ENCODE results near the gene TFAP2E. TPM values are rescaled to one million over a fixed set of nuclear protein-coding genes. Genes with fewer than 3 reads are reported as not detected.
A peak's percentile ranks its signal among the peaks of the same experiment; 100 is the strongest.

The TFAP2E gene
- total RNA-seq (1 to 10 TPM in 1 of 4 donors, under 1 TPM in 3; 0.27 to 1.2 (median 0.46) TPM), polyA plus RNA-seq (1 to 10 TPM in 1 of 3 donors, not detected in 2; 1.2 TPM)

- Histone ChIP-seq H3K36me3 (no peaks in the 10 kb centered on the region), H3K4me1 (peaks cover 0 to 35% (median 32%) of the 10 kb centered on the region in 4 donors), H3K27ac (no peak within 1 kb of the TSS), H3K27me3 (peaks cover 37 to 90% (median 73%) of the 10 kb centered on the region in 3 donors), H3K9me3 (no peaks in the 10 kb centered on the region), H3K4me3 (peak within 1 kb of the TSS; percentile 14 to 45 (median 32))
- TF ChIP-seq CTCF (IDR thresholded peaks at IDR 0.05) (no peak), POLR2AphosphoS5 (IDR thresholded peaks at IDR 0.05) (peak in 1 of 4 donors; percentile 47)
- intact Hi-C loops (cut with DNase I) = no loop called here
- DNase-seq = no peak
- WGBS, 2 donors = 8 to 25% methylated on average over 95 of the region's 95 CpGs
Observed at GRCh38 chr1:35573198-35574124, at the start of gene TFAP2E. TSS of gene TFAP2E (plus strand) at chr1:35573314. CDS start at chr1:35573578, 264 bp downstream.

- Histone ChIP-seq H3K4me3 (no peak overlapping the region), H3K27me3 (no peaks in the 10 kb centered on the region), H3K9me3 (no peaks in the 10 kb centered on the region), H3K27ac (no peak overlapping the region), H3K4me1 (no peaks in the 10 kb centered on the region), H3K36me3 (no peaks in the 10 kb centered on the region)
- DNase-seq = no peak
- WGBS, 2 donors = 44 to 80% methylated on average over 2 of the region's 2 CpGs
- intact Hi-C loops (cut with DNase I) = no loop called here
- TF ChIP-seq POLR2A (IDR thresholded peaks at IDR 0.05) (no peak), EP300 (IDR thresholded peaks at IDR 0.05) (no peak), CTCF (IDR thresholded peaks at IDR 0.05) (no peak), POLR2AphosphoS5 (IDR thresholded peaks at IDR 0.05) (no peak)
Observed at GRCh38 chr1:35524106-35524505, 49.0 kb upstream of the TFAP2E start.

GRCh38 chr1:35530168-35530567 lies 42.9 kb upstream of the TFAP2E start:
- intact Hi-C loops (cut with DNase I) = no loop called here
- 78 to 79% methylated on average over 5 of the region's 5 CpGs for WGBS, 2 donors
- TF ChIP-seq EP300 (IDR thresholded peaks at IDR 0.05) = no peak
- no peak for TF ChIP-seq POLR2AphosphoS5 (IDR thresholded peaks at IDR 0.05)
- no peak for TF ChIP-seq CTCF (IDR thresholded peaks at IDR 0.05)
- TF ChIP-seq POLR2A (IDR thresholded peaks at IDR 0.05) = no peak
- H3K36me3 ChIP-seq = peaks cover 0 to 7% (median 3%) of the 10 kb centered on the region in 4 donors
- no peaks in the 10 kb centered on the region for H3K9me3 ChIP-seq
- H3K4me3 ChIP-seq = no peak overlapping the region
- H3K27me3 ChIP-seq = no peaks in the 10 kb centered on the region
- H3K27ac ChIP-seq = no peak overlapping the region
- peaks cover 0 to 22% (median 12%) of the 10 kb centered on the region in 4 donors for H3K4me1 ChIP-seq
- no peak for DNase-seq

DNA sequence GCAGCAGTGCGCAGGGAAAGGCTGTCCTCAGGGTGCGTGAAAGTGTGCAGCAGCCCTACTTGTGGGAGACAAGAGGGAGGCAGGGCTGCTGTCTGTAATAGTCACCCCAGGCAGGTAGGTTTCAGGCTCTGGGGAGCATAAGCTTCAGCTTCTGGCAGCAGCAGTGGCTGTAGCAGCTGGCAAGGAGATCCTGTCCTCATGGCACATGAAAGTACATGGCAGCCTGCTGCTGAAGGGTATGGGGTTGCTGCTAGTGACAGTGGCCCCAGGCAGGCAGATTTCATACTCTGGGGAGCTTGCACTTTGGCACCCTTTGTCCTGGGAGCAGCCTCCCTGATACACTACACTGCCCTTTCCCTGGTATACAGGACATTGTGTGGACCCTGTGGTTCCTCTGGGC lies 42.2 kb upstream of the TFAP2E start:
- 96 to 100% methylated on average over 2 of the region's 2 CpGs for WGBS, 2 donors
- H3K27ac ChIP-seq = no peak overlapping the region

More for the DNA sequence above, 42.2 kb upstream of the TFAP2E start:
- peaks cover 0 to 7% (median 3%) of the 10 kb centered on the region in 4 donors for H3K36me3 ChIP-seq
- no peak for DNase-seq
- H3K4me3 ChIP-seq = no peak overlapping the region
- intact Hi-C loops (cut with DNase I) = no loop called here
- TF ChIP-seq CTCF (IDR thresholded peaks at IDR 0.05) (no peak), EP300 (IDR thresholded peaks at IDR 0.05) (no peak), POLR2A (IDR thresholded peaks at IDR 0.05) (no peak), POLR2AphosphoS5 (IDR thresholded peaks at IDR 0.05) (no peak)
- no peaks in the 10 kb centered on the region for H3K9me3 ChIP-seq
- peaks cover 0 to 22% (median 12%) of the 10 kb centered on the region in 4 donors for H3K4me1 ChIP-seq
- H3K27me3 ChIP-seq = no peaks in the 10 kb centered on the region

Data from sigmoid colon (tissue), 7 donors.